GM06990 (cell line): ENCODE measurements around the gene SEMA6A.

Experiments
- DNase-seq: peaks from one replicate; pipeline ENCODE4 v3.0.0-alpha.2; 2011; ENCODE audit not compliant: insufficient read length; ENCODE audit errors: extremely low read depth
- H3K27me3 ChIP-seq: replicated peaks from 2 replicates; pipeline ENCODE4 v1.6.0; 2011; ENCODE audit warnings: low read length; ENCODE audit not compliant: control insufficient read depth, insufficient read depth
- H3K36me3 ChIP-seq: 2 replicates; pipeline ENCODE4 v1.5.1; 2011; ENCODE audit warnings: low read length; ENCODE audit not compliant: control insufficient read depth, insufficient read depth
- H3K4me3 ChIP-seq: replicated peaks from 2 replicates; pipeline ENCODE4 v1.5.1; 2011; ENCODE audit warnings: low read depth, mild to moderate bottlenecking, control low read depth, low read length
- CTCF ChIP-seq: IDR thresholded peaks from 2 replicates; pipeline ENCODE4 v1.5.1; 2011; ENCODE audit warnings: low read length, control low read depth, mild to moderate bottlenecking, inconsistent platforms; ENCODE audit not compliant: insufficient read depth, poor library complexity, severe bottlenecking

SEMA6A gene

GRCh38 chr5:116536316-116537083 lies 38.1 kb downstream of the SEMA6A start:
- no peak for TF ChIP-seq CTCF
- H3K4me3 ChIP-seq, result no peak overlapping the region
- no peaks in the 10 kb centered on the region for H3K27me3 ChIP-seq
- no peaks in the 10 kb centered on the region for H3K36me3 ChIP-seq
- DNase-seq, result no peak

GRCh38 chr5:116534964-116535651 lies 39.5 kb downstream of the SEMA6A start:
- Histone ChIP-seq H3K36me3 (no peaks in the 10 kb centered on the region), H3K4me3 (no peak overlapping the region), H3K27me3 (no peaks in the 10 kb centered on the region)
- no peak for DNase-seq
- no peak for TF ChIP-seq CTCF

- Histone ChIP-seq H3K4me3 (no peak overlapping the region), H3K27me3 (no peaks in the 10 kb centered on the region), H3K36me3 (no peaks in the 10 kb centered on the region)
- TF ChIP-seq CTCF, result no peak
- no peak for DNase-seq
Observed at GRCh38 chr5:116532762-116533525, 41.7 kb downstream of the SEMA6A start.

GRCh38 chr5:116531635-116532034 lies 43.0 kb downstream of the SEMA6A start:
- Histone ChIP-seq H3K27me3 (no peaks in the 10 kb centered on the region), H3K36me3 (no peaks in the 10 kb centered on the region), H3K4me3 (no peak overlapping the region)
- DNase-seq, result no peak
- TF ChIP-seq CTCF, result no peak

GRCh38 chr5:116531117-116531516 lies 43.5 kb downstream of the SEMA6A start:
- Histone ChIP-seq H3K4me3 (no peak overlapping the region), H3K27me3 (no peaks in the 10 kb centered on the region), H3K36me3 (no peaks in the 10 kb centered on the region)
- DNase-seq, result no peak
- no peak for TF ChIP-seq CTCF
